ENCODE results near the gene RRP15.

The RRP15 gene

GRCh38 chr1:218323568-218324225 is 38.6 kb downstream of the RRP15 start:
- TF ChIP-seq REST (IDR thresholded peaks at IDR 0.05; ENCODE audit: insufficient read depth in 1 of 2, low read depth in 2 of 2, low read length in 2 of 2) (no peak), POLR2AphosphoS5 (IDR thresholded peaks at IDR 0.05; ENCODE audit: low read depth, low read length) (no peak), TAF1 (IDR thresholded peaks at IDR 0.05; ENCODE audit: borderline replicate concordance, insufficient read depth, low read length) (no peak), SIN3A (IDR thresholded peaks at IDR 0.05; ENCODE audit: borderline replicate concordance, insufficient read depth, low read length) (no peak), FOXP2 (optimal IDR thresholded peaks at IDR 0.05; ENCODE audit: borderline replicate concordance, extremely low read depth, extremely low read length, insufficient read depth) (no peak)

GRCh38 chr1:218324226-218324580 is 39.1 kb downstream of the RRP15 start:
- TF ChIP-seq REST (IDR thresholded peaks at IDR 0.05; ENCODE audit: insufficient read depth in 1 of 2, low read depth in 2 of 2, low read length in 2 of 2) (no peak), POLR2AphosphoS5 (IDR thresholded peaks at IDR 0.05; ENCODE audit: low read depth, low read length) (no peak), SIN3A (IDR thresholded peaks at IDR 0.05; ENCODE audit: borderline replicate concordance, insufficient read depth, low read length) (no peak), FOXP2 (optimal IDR thresholded peaks at IDR 0.05; ENCODE audit: borderline replicate concordance, extremely low read depth, extremely low read length, insufficient read depth) (no peak), TAF1 (IDR thresholded peaks at IDR 0.05; ENCODE audit: borderline replicate concordance, insufficient read depth, low read length) (no peak)

GRCh38 chr1:218328769-218329168 is 43.7 kb downstream of the RRP15 start:
- TF ChIP-seq SIN3A (IDR thresholded peaks at IDR 0.05; ENCODE audit: borderline replicate concordance, insufficient read depth, low read length) (no peak), REST (IDR thresholded peaks at IDR 0.05; ENCODE audit: insufficient read depth in 1 of 2, low read depth in 2 of 2, low read length in 2 of 2) (no peak), TAF1 (IDR thresholded peaks at IDR 0.05; ENCODE audit: borderline replicate concordance, insufficient read depth, low read length) (no peak), POLR2AphosphoS5 (IDR thresholded peaks at IDR 0.05; ENCODE audit: low read depth, low read length) (no peak), FOXP2 (optimal IDR thresholded peaks at IDR 0.05; ENCODE audit: borderline replicate concordance, extremely low read depth, extremely low read length, insufficient read depth) (no peak)

GRCh38 chr1:218330043-218330623 is 45.0 kb downstream of the RRP15 start:
- TF ChIP-seq SIN3A (IDR thresholded peaks at IDR 0.05; ENCODE audit: borderline replicate concordance, insufficient read depth, low read length) (no peak), POLR2AphosphoS5 (IDR thresholded peaks at IDR 0.05; ENCODE audit: low read depth, low read length) (no peak), FOXP2 (optimal IDR thresholded peaks at IDR 0.05; ENCODE audit: borderline replicate concordance, extremely low read depth, extremely low read length, insufficient read depth) (no peak), REST (IDR thresholded peaks at IDR 0.05; ENCODE audit: insufficient read depth in 1 of 2, low read depth in 2 of 2, low read length in 2 of 2) (no peak), TAF1 (IDR thresholded peaks at IDR 0.05; ENCODE audit: borderline replicate concordance, insufficient read depth, low read length) (no peak)

Measured in PFSK-1 (cell line).